NCI-H82 treated with DMSO at 0.1 percent for 48 hours (cell line): Measurements from ENCODE around the gene PUM2.
"Not testable (repeated sequence)": the region's sequence is repeated elsewhere in the genome, so short reads cannot be mapped to it uniquely, and the experiment has no call there.

ENCODE experiments used
- DNase-seq: peaks from one replicate; lab custom pipeline; 2025; ENCODE audit not compliant: unreplicated experiment; lab: John Stamatoyannopoulos, UW

PUM2 gene, protein sequence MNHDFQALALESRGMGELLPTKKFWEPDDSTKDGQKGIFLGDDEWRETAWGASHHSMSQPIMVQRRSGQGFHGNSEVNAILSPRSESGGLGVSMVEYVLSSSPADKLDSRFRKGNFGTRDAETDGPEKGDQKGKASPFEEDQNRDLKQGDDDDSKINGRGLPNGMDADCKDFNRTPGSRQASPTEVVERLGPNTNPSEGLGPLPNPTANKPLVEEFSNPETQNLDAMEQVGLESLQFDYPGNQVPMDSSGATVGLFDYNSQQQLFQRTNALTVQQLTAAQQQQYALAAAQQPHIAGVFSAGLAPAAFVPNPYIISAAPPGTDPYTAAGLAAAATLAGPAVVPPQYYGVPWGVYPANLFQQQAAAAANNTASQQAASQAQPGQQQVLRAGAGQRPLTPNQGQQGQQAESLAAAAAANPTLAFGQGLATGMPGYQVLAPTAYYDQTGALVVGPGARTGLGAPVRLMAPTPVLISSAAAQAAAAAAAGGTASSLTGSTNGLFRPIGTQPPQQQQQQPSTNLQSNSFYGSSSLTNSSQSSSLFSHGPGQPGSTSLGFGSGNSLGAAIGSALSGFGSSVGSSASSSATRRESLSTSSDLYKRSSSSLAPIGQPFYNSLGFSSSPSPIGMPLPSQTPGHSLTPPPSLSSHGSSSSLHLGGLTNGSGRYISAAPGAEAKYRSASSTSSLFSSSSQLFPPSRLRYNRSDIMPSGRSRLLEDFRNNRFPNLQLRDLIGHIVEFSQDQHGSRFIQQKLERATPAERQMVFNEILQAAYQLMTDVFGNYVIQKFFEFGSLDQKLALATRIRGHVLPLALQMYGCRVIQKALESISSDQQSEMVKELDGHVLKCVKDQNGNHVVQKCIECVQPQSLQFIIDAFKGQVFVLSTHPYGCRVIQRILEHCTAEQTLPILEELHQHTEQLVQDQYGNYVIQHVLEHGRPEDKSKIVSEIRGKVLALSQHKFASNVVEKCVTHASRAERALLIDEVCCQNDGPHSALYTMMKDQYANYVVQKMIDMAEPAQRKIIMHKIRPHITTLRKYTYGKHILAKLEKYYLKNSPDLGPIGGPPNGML

GRCh38 chr2:20350753-20351554, at the start of gene PUM2:
Gene PUM2 (minus strand): TSS chr2:20350844. CDS start chr2:20327360, 23,484 bp downstream.
- DNase-seq = peak; percentile 90

DNA sequence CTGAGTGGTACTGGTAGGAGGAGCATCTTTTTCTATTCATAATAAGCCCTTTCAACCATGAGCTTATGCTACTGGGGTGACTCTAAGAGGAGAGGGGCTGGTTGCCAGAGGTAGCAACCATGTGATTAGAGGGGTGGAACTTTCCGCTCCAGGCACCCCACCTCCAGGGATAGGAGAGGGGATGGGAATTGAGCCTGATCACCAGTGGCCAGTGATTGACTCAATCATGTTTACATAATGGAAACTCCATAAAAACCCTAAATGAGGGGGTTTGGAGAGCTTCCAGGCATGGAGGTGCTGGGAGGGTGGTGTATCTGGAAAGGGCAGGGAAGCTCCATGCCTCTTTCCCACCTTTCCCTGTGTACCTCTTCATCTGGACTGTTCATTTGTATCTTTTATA, 49.7 kb upstream of the PUM2 start:
- DNase-seq = no peak

GRCh38 chr2:20398956-20399567, 48.4 kb upstream of the PUM2 start:
- no peak for DNase-seq

DNA sequence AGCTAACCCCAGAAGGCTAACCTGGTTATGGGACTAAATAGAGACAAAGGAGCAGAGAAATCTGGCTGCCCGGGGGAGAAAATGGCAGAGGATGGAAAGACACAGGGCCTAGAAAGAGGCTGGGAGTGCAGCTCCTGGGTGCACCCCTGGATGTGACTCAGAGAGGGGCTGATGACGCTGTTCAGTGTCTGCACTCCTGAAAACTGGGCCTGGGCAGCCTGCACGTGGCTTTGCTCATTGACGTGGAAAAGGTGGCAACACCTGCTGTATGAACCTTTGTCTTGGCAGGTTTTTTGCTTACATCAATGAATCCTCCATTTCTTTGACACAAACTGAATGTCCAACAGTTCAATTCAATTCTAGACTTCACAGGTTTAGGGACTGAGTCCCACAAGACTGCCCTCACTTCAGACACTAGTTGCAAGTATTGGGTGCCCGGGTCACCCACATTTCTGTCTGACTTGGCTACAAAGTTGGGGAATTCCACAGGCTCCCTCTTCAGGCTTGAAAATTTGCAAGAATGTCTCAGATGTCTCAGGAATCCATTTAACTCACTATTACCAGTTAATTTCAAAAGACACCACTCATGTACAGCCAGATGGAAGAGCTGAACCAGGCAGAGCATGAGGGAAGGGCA, 47.3 kb upstream of the PUM2 start:
- DNase-seq = no peak

GRCh38 chr2:20396356-20397000, 45.8 kb upstream of the PUM2 start:
- no peak for DNase-seq

DNA sequence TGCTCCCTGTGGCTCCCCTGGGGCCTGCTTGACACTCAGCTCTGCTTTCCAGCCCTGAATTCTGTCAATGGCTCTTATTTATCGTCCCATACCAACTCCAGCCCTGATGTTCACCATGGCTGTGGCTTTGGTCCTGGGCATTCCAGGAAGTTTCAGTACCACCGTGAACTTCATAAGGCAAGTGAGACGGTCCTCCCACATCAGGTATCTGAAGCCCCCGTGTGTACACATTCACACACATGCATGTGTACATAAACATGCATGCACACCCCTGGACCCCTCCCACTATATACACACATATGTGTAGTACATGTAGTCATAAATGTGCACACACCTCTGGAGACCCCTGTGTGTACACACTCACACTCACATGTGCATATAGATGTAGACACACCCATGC, 43.3 kb upstream of the PUM2 start:
- no peak for DNase-seq

- no peak for DNase-seq
Measured at GRCh38 chr2:20391951-20392699, 41.5 kb upstream of the PUM2 start.

DNA sequence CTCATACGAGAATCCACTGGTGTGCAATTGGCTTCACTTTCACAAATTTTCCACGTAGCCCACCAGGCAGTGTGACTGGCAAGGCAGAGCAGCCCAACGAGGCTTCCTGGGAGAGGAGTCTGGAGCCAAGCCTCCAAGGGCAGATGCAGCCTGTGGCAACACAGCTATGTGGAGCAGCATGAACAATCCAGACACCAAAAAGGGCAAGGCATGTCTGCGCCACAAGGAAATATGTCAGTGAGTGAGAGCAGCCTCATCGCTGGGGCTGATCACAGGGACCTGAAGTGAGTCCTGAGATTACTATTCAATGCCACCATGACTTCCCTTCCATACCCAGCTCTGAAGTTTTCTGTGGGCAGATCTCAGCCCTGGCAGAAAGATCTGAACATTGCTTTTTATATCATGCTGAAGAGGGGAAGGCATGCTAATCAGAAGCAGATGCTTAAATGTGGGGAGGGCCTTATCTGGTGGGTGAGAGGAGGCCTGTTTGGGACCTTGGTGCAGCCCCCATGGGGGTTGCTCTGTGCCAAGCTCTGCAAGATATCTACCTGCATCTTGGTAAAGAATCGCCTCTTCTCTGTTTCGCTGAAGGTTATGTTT, 40.0 kb upstream of the PUM2 start:
- no peak for DNase-seq

- DNase-seq = no peak
Measured at GRCh38 chr2:20384953-20385352, 34.3 kb upstream of the PUM2 start.

GRCh38 chr2:20382965-20383810, 32.5 kb upstream of the PUM2 start:
- no peak for DNase-seq

DNA sequence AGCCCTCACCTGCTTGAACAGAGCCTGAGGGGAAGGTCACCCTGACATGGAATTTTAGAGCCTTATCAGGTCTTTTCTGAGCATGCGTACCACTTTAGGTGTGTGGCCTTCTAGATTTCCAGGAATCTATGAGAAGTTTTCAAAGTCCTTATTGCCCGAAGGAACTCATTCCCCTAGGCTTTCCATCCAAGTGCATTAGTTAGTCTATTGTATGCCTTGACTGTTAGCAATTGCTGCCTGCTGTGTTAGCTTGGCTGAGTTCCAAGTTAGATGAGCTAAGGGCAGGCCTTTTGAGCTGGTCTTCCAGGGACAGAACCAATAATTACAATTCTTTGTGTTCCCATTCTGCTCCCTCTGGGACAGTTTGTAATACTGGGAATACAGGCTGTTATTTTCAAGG, 30.8 kb upstream of the PUM2 start:
- no peak for DNase-seq

DNA sequence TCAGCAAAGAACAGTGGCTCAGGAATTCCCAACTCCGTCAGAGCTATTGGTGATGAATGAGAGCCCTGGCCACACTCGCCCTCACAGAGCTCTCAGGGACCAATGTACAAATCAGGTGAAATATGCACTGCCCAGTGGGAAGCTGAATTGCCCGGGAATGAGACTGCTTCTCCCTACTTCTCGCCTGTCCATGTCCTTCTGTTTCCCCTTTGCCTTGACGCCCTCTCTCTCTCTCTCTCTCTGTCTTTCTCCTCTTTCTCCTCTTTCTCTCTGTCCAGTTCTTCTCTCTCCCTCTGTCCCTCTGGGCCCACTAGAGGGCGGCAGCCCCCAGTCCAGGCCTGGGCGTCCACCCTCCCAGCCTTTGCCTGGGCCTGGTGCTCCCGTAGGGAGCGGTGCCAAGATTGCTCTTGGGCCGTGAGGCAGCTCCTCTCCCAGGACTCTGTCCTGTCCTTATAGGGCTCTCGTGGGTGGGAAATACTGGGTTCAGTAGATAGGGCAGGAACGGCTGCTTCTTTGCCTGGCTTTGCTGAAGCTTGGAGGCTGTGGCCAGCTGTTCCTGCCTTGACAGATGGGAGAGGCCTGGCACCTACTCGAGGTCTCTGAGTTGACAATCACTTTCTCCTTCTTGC, 28.4 kb upstream of the PUM2 start:
- DNase-seq = peak; percentile 38

DNA sequence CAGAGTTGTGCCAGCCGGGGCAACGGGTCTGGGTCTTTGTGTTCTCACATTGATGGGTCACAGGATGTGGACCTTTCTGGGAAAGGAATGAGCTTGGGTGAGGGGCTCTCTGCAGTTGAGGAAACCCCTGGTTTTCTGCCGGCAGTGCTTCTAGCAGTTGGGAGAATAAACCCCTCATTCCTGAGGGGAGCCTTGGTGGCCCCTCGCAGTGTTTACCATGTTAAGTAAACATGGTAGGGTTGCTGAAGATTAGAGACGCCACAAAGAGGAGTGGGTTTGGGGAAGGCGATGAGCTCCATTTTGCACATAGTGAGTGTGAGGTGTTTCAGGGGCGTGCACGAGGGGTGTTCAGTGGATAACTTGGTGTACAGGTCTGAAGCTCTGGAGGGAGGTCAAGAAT, 27.7 kb upstream of the PUM2 start:
- DNase-seq = no peak

GRCh38 chr2:20377741-20378140, 27.1 kb upstream of the PUM2 start:
- DNase-seq = no peak

GRCh38 chr2:20374982-20375381, 24.3 kb upstream of the PUM2 start:
- not testable (repeated sequence) for DNase-seq

DNA sequence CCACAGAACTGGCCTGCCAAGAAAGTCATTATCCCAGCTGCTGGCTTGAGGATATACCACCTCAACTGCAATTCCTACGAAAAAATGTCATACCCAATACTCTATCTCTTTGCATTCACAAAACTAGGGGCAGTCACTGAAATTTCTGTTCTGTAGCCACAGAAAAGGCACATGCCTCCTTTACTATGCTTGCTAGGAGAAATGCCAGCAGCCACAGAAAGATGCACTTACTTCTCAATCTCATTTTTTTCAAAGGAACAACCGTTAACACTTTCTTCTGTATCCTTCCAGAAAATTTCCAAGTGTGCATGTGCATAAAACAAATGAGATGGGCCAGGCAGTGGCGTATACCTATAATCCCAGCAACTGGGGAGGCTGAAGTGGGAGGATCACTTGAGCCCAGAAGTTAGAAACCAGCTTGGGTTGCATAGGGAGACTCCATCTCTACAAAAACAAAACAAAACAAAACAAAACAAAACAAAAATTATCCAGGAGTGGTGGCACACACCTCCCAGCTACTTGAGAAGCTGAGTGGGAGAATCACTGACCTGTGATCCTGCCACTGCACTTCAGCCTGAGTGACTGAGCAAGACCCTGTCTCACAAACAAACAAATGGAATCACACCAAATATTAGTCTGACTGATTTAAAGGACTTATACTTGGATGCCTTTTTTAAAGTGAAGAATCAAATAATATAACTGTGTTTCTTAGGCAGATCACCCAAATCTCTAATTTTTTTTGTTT, 22.4 kb upstream of the PUM2 start:
- DNase-seq = no peak
